Measurements from ENCODE around the gene RBFOX2. TPM values are rescaled to one million over a fixed set of nuclear protein-coding genes. Genes with fewer than 3 reads are reported as not detected.
A peak's percentile ranks its signal among the peaks of the same experiment; 100 is the strongest.

The RBFOX2 gene
- polyA plus RNA-seq, 1 of the 3 experiments (the other 2 are of a cell fraction) = 115 TPM

GRCh38 chr22:35893698-35894097, 134.9 kb downstream of the RBFOX2 start (continued):
- no peak for TF ChIP-seq MAX (IDR thresholded peaks at IDR 0.05; ENCODE audit: low read depth)
- TF ChIP-seq ELF1 (IDR thresholded peaks at IDR 0.05) = no peak
- TF ChIP-seq TAF1 (IDR thresholded peaks at IDR 0.05; ENCODE audit: borderline replicate concordance, low read depth, low read length) = no peak
- no peak for TF ChIP-seq IRF3 (IDR thresholded peaks at IDR 0.05; ENCODE audit: low read depth, low read length)
- TF ChIP-seq SMC3 (IDR thresholded peaks at IDR 0.05; ENCODE audit: low read depth, low read length) = no peak
- no peak for TF ChIP-seq CHD2 (IDR thresholded peaks at IDR 0.05; ENCODE audit: low read length, partially characterized antibody)
- TF ChIP-seq RAD21 (IDR thresholded peaks at IDR 0.05; ENCODE audit: low read length) = no peak

DNA sequence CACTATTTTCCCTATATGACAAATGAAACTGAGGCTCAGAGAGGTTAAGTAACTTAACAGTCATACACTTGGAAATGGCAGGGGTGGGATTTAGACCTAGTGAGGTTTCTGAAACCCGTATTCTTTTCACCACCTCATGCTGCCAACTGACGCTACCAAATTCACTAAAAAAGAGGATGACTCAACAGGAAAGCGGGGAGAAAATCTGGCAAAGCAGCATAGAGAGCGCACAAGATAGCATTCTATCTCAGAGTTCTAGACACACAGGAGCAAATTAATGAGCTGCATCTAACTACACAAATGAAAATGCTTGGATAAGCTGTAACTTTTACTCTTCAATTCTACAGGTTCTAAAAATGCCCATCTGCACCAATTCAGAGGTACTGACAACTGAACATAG, 136.4 kb downstream of the RBFOX2 start:
- peaks cover 99% of the 10 kb centered on the region; the same call in 1 of the 2 replicates for H4K20me1 ChIP-seq (ENCODE audit: insufficient read depth)
- peaks cover 40 to 58% of the 10 kb centered on the region in 2 experiments for H3K4me1 ChIP-seq (ENCODE audit: control insufficient read depth in 1 of 2, insufficient read depth in 2 of 2, low read depth in 1 of 2, low read length in 1 of 2)
- no peak overlapping the region for H3K9ac ChIP-seq
- no peaks in the 10 kb centered on the region for H3K36me3 ChIP-seq (replicated peaks in 1 of 2; ENCODE audit: control insufficient read depth in 1 of 2, insufficient read depth in 2 of 2, low read length in 1 of 2)
- no peaks in the 10 kb centered on the region for H3K9me2 ChIP-seq
- peak overlapping the region; percentile 68 to 93 for H3K27ac ChIP-seq (ENCODE audit: low read depth in 2 of 2, low read length in 1 of 2)
- DNase-seq = no peak
- H3K79me2 ChIP-seq (ENCODE audit: insufficient read depth) = peaks cover 67% of the 10 kb centered on the region
- 7% methylated on average over 4 of the region's 4 CpGs for WGBS (ENCODE audit: low lambda C conversion rate)
- H3K27me3 ChIP-seq (ENCODE audit: insufficient read depth) = no peaks in the 10 kb centered on the region
- no peaks in the 10 kb centered on the region for H3K9me3 ChIP-seq
- peaks cover 3% of the 10 kb centered on the region for H3F3A ChIP-seq (replicated peaks; ENCODE audit: insufficient read depth)
- no peak overlapping the region for H3K4me3 ChIP-seq (ENCODE audit: low read depth in 2 of 2, low read length in 1 of 2)
- H2AFZ ChIP-seq (ENCODE audit: low read depth) = no peak overlapping the region
- TF ChIP-seq RFX5 (IDR thresholded peaks at IDR 0.05; ENCODE audit: low read length) (no peak), SMC3 (IDR thresholded peaks at IDR 0.05; ENCODE audit: low read depth, low read length) (no peak), CTCF (IDR thresholded peaks at IDR 0.05) (no peak), EP300 (IDR thresholded peaks at IDR 0.05; ENCODE audit: borderline replicate concordance in 1 of 2, low read depth in 1 of 2, low read length in 1 of 2) (no peak), NFIC (IDR thresholded peaks at IDR 0.05; ENCODE audit: borderline replicate concordance) (peak; percentile 71), GABPA (IDR thresholded peaks at IDR 0.05; ENCODE audit: low read depth) (no peak), JUND (IDR thresholded peaks at IDR 0.05) (peak; percentile 51; the same call in 1 of the 2 replicates), FOSL2 (IDR thresholded peaks at IDR 0.05; ENCODE audit: borderline replicate concordance, low read depth) (peak; percentile 79; the same call in 1 of the 2 replicates), MEF2A (IDR thresholded peaks at IDR 0.05; ENCODE audit: borderline replicate concordance, low read depth) (peak; percentile 61; the same call in 1 of the 2 replicates), TCF12 (IDR thresholded peaks at IDR 0.05) (peak; percentile 30; the same call in 1 of the 2 replicates), MAX (IDR thresholded peaks at IDR 0.05; ENCODE audit: low read depth) (0 out of 2 replicates have a peak, but pooled peaks have one; percentile 52)
- TF ChIP-seq, protein P1, sequence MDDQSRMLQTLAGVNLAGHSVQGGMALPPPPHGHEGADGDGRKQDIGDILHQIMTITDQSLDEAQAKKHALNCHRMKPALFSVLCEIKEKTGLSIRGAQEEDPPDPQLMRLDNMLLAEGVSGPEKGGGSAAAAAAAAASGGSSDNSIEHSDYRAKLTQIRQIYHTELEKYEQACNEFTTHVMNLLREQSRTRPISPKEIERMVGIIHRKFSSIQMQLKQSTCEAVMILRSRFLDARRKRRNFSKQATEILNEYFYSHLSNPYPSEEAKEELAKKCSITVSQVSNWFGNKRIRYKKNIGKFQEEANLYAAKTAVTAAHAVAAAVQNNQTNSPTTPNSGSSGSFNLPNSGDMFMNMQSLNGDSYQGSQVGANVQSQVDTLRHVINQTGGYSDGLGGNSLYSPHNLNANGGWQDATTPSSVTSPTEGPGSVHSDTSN (IDR thresholded peaks at IDR 0.05) = 0 out of 2 replicates have a peak, but pooled peaks have one; percentile 13
- H3K4me2 ChIP-seq = peak overlapping the region; percentile 37; the same call in 1 of the 2 replicates
- ChIA-PET CTCF (interaction anchor here (1.2 to 4.7 kb wide), 3 partner anchors 12 to 173 kb away, joined by 3 to 23 read pairs (median 5); no protein-coding TSS in a partner anchor), POLR2A (no interaction called here)
